ENCODE results near the gene C17orf78. TPM values are rescaled to one million over a fixed set of nuclear protein-coding genes. Genes with fewer than 3 reads are reported as not detected.
A peak's percentile ranks its signal among the peaks of the same experiment; 100 is the strongest.

Gene C17orf78
- total and polyA plus RNA-seq, 2 of the 13 experiments (the other 11 are each of a cell fraction or from before 2014, with no cell fraction given): not detected

GRCh38 chr17:37358098-37358829 lies 17.5 kb upstream of the C17orf78 start (continued):
- TF ChIP-seq SRSF1 (optimal IDR thresholded peaks at IDR 0.05; ENCODE audit: low read depth, low read length): no peak
- TF ChIP-seq ZNF709 (CRISPR knock-in tag; IDR thresholded peaks at IDR 0.05): no peak
- no peak for TF ChIP-seq ZNF441 (CRISPR knock-in tag; IDR thresholded peaks at IDR 0.05; ENCODE audit: borderline replicate concordance)
- no peak; a peak in 1 of 4 replicates for TF ChIP-seq NR2F1 (CRISPR knock-in tag; IDR thresholded peaks at IDR 0.05)
- TF ChIP-seq ZNF180 (CRISPR knock-in tag; IDR thresholded peaks at IDR 0.05; ENCODE audit: borderline replicate concordance, low read depth): no peak
- TF ChIP-seq ZFP91 (CRISPR knock-in tag; IDR thresholded peaks at IDR 0.05; ENCODE audit: borderline replicate concordance): no peak
- TF ChIP-seq DNMT1 (CRISPR knock-in tag; IDR thresholded peaks at IDR 0.05): no peak
- no peak for TF ChIP-seq ZNF850 (CRISPR knock-in tag; conservative IDR thresholded peaks at IDR 0.05)
- no peak for TF ChIP-seq MAFF (IDR thresholded peaks at IDR 0.05; ENCODE audit: low read depth, low read length)
- no peak for TF ChIP-seq LRRFIP1 (CRISPR knock-in tag; conservative IDR thresholded peaks at IDR 0.05)
- no peak for TF ChIP-seq ZNF615 (CRISPR knock-in tag; IDR thresholded peaks at IDR 0.05; ENCODE audit: borderline replicate concordance)
- TF ChIP-seq ARNT2 (CRISPR knock-in tag; IDR thresholded peaks at IDR 0.05; ENCODE audit: low read depth): no peak; the same call in 1 of the 2 replicates
- TF ChIP-seq PBX2 (CRISPR knock-in tag; IDR thresholded peaks at IDR 0.05): no peak
- TF ChIP-seq YEATS4 (CRISPR knock-in tag; IDR thresholded peaks at IDR 0.05; ENCODE audit: borderline replicate concordance): no peak
- TF ChIP-seq, protein P1, sequence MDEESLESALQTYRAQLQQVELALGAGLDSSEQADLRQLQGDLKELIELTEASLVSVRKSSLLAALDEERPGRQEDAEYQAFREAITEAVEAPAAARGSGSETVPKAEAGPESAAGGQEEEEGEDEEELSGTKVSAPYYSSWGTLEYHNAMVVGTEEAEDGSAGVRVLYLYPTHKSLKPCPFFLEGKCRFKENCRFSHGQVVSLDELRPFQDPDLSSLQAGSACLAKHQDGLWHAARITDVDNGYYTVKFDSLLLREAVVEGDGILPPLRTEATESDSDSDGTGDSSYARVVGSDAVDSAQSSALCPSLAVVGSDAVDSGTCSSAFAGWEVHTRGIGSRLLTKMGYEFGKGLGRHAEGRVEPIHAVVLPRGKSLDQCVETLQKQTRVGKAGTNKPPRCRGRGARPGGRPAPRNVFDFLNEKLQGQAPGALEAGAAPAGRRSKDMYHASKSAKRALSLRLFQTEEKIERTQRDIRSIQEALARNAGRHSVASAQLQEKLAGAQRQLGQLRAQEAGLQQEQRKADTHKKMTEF (CRISPR knock-in tag; IDR thresholded peaks at IDR 0.05): no peak
- no peak for TF ChIP-seq ESRRA (CRISPR knock-in tag; IDR thresholded peaks at IDR 0.05; ENCODE audit: low read depth)
- TF ChIP-seq NBN (conservative IDR thresholded peaks at IDR 0.05): no peak
- peak; percentile 81 to 94 for TF ChIP-seq POLR2A (IDR thresholded peaks at IDR 0.05; ENCODE audit: insufficient read depth in 1 of 2, low read depth in 2 of 2, low read length in 2 of 2)
